ENCODE data around the gene DELE1. TPM values are rescaled to one million over a fixed set of nuclear protein-coding genes. Genes with fewer than 3 reads are reported as not detected.

The DELE1 gene
- total and polyA plus RNA-seq, 2 donors (not counting 1 experiment from before 2014, with no cell fraction given) = 38.6 to 40.5 TPM

DNA sequence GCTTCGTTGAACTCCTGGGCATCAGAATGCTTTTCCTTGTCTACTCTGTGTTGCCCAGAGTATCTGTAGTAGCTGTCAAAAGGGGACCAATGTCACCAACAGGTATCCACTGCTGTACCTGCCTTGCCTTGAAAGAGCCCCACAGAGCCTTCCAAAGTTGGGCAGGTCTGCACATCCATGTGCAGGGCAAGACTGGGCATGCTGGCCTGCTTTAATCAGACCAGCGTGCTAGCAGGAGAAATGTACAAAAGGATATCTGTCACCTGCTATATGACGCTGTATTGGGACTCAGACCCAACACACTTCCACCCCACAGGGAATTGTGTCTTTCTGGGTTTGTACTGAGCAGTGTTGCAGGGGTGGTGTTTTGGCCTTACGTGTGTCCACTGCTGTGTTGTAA lies 11.9 kb downstream of the DELE1 start:
- H3K9me3 ChIP-seq (ENCODE audit: control insufficient read depth, insufficient read depth, low read depth, low read length) = no peaks in the 10 kb centered on the region
- H3K36me3 ChIP-seq (ENCODE audit: control insufficient read depth, insufficient read depth, low read length) = peaks cover 27% of the 10 kb centered on the region
- no peak overlapping the region for H3K9ac ChIP-seq (ENCODE audit: insufficient read depth, low read length)
- no peak overlapping the region for H3K4me3 ChIP-seq (replicated peaks in 1 of 4; ENCODE audit: control extremely low read depth in 1 of 4, insufficient read depth in 1 of 4, low read depth in 3 of 4, low read length in 4 of 4)
- H4K20me1 ChIP-seq (ENCODE audit: control insufficient read depth, extremely low read depth, insufficient read depth, low read length) = no peaks in the 10 kb centered on the region
- DNase-seq (ENCODE audit: low read depth in 2 of 2) = no peak
- H3K27me3 ChIP-seq (ENCODE audit: control insufficient read depth, insufficient read depth, low read length) = no peaks in the 10 kb centered on the region
- H3K4me2 ChIP-seq (ENCODE audit: extremely low read depth, insufficient read depth, low read length) = no peak overlapping the region
- H3K4me1 ChIP-seq (ENCODE audit: control insufficient read depth, extremely low read depth, insufficient read depth, low read length) = peaks cover 2% of the 10 kb centered on the region
- H3K27ac ChIP-seq (ENCODE audit: insufficient read depth, low read length) = no peak overlapping the region
- TF ChIP-seq EZH2 (IDR thresholded peaks at IDR 0.05; ENCODE audit: low read length, missing control alignments) = no peak
- TF ChIP-seq, protein P1, sequence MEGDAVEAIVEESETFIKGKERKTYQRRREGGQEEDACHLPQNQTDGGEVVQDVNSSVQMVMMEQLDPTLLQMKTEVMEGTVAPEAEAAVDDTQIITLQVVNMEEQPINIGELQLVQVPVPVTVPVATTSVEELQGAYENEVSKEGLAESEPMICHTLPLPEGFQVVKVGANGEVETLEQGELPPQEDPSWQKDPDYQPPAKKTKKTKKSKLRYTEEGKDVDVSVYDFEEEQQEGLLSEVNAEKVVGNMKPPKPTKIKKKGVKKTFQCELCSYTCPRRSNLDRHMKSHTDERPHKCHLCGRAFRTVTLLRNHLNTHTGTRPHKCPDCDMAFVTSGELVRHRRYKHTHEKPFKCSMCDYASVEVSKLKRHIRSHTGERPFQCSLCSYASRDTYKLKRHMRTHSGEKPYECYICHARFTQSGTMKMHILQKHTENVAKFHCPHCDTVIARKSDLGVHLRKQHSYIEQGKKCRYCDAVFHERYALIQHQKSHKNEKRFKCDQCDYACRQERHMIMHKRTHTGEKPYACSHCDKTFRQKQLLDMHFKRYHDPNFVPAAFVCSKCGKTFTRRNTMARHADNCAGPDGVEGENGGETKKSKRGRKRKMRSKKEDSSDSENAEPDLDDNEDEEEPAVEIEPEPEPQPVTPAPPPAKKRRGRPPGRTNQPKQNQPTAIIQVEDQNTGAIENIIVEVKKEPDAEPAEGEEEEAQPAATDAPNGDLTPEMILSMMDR (conservative IDR thresholded peaks at IDR 0.05 in 1 of 2, IDR thresholded peaks at IDR 0.05 in 1 of 2; ENCODE audit: low read depth in 1 of 2, low read length in 2 of 2) = no peak
- no peak overlapping the region for H2AFZ ChIP-seq (ENCODE audit: low read length)
- no peaks in the 10 kb centered on the region for H3K79me2 ChIP-seq (ENCODE audit: control insufficient read depth, insufficient read depth, low read length)

DNA sequence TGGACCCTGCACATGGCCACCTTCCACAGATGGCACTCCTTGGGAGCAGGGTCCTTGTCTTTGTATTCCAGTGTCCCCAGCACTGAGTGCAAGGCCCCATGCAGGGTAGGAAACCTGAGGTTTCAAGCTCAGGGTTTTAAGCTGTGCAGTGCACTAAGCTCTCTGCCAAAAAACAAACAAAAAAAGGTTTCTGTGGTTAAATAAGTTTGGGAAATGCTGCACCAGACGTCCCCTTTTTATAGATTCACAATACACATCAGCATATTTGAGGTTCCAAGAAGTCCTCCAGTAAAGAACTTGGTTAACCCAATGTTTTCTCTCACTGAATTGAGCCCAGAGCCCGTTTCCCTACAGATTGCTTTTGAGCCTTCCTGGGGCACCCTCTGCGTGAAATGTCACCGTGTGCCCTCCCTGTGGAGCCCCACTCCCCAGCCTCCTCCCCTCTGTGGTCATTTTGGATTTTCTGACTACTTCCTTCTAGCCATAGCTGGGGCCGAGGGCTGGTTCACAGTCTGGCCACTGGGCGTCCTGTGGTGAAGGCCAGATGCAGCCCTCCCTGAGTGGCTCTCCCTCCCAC lies 17.1 kb downstream of the DELE1 start:
- no peak overlapping the region for H3K27ac ChIP-seq (ENCODE audit: insufficient read depth, low read length)
- no peak for TF ChIP-seq EZH2 (IDR thresholded peaks at IDR 0.05; ENCODE audit: low read length, missing control alignments)
- TF ChIP-seq, protein P1 (conservative IDR thresholded peaks at IDR 0.05 in 1 of 2, IDR thresholded peaks at IDR 0.05 in 1 of 2; ENCODE audit: low read depth in 1 of 2, low read length in 2 of 2) = peak; percentile 16 to 30
- DNase-seq (ENCODE audit: low read depth in 2 of 2) = peak; percentile 36 to 67

DNA sequence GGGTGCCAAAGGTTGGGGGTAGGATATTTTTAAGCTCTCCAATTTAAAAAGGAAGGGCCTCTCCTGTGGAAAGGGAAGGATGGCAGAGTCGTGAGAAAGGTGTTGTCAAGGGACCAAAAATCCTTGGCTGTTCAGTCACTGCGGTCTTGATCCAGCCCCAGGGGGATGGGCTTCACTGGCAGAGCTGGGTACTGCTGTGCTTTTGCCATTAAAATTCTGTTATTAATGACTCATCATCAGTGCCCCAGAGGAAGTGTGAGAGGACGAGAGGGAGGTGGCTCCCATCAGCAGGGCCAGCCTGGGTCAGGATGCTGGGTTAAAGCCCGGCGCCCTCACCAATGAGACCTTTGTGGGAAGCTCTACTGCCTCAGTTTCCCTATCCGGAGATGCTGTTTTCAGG lies 17.6 kb downstream of the DELE1 start:
- Histone ChIP-seq H3K27ac (ENCODE audit: insufficient read depth, low read length) (no peak overlapping the region), H3K4me2 (ENCODE audit: extremely low read depth, insufficient read depth, low read length) (no peak overlapping the region), H3K36me3 (ENCODE audit: control insufficient read depth, insufficient read depth, low read length) (peaks cover 9% of the 10 kb centered on the region), H2AFZ (ENCODE audit: low read length) (no peak overlapping the region), H3K79me2 (ENCODE audit: control insufficient read depth, insufficient read depth, low read length) (no peaks in the 10 kb centered on the region), H3K27me3 (ENCODE audit: control insufficient read depth, insufficient read depth, low read length) (no peaks in the 10 kb centered on the region), H3K4me1 (ENCODE audit: control insufficient read depth, extremely low read depth, insufficient read depth, low read length) (peaks cover 7% of the 10 kb centered on the region), H3K9ac (ENCODE audit: insufficient read depth, low read length) (no peak overlapping the region), H3K9me3 (ENCODE audit: control insufficient read depth, insufficient read depth, low read depth, low read length) (no peaks in the 10 kb centered on the region), H4K20me1 (ENCODE audit: control insufficient read depth, extremely low read depth, insufficient read depth, low read length) (no peaks in the 10 kb centered on the region), H3K4me3 (replicated peaks in 1 of 4; ENCODE audit: control extremely low read depth in 1 of 4, insufficient read depth in 1 of 4, low read depth in 3 of 4, low read length in 4 of 4) (no peak overlapping the region)
- TF ChIP-seq EZH2 (IDR thresholded peaks at IDR 0.05; ENCODE audit: low read length, missing control alignments) = no peak
- TF ChIP-seq, protein P1 (conservative IDR thresholded peaks at IDR 0.05 in 1 of 2, IDR thresholded peaks at IDR 0.05 in 1 of 2; ENCODE audit: low read depth in 1 of 2, low read length in 2 of 2) = no peak
- DNase-seq (ENCODE audit: low read depth in 2 of 2) = peak; percentile 12 to 30

More for the DNA sequence above, 17.1 kb downstream of the DELE1 start:
- no peak overlapping the region for H3K4me3 ChIP-seq (replicated peaks in 1 of 4; ENCODE audit: control extremely low read depth in 1 of 4, insufficient read depth in 1 of 4, low read depth in 3 of 4, low read length in 4 of 4)
- H3K27me3 ChIP-seq (ENCODE audit: control insufficient read depth, insufficient read depth, low read length) = no peaks in the 10 kb centered on the region
- H3K9ac ChIP-seq (ENCODE audit: insufficient read depth, low read length) = no peak overlapping the region
- H3K79me2 ChIP-seq (ENCODE audit: control insufficient read depth, insufficient read depth, low read length) = no peaks in the 10 kb centered on the region
- no peaks in the 10 kb centered on the region for H4K20me1 ChIP-seq (ENCODE audit: control insufficient read depth, extremely low read depth, insufficient read depth, low read length)
- peaks cover 10% of the 10 kb centered on the region for H3K36me3 ChIP-seq (ENCODE audit: control insufficient read depth, insufficient read depth, low read length)
- H2AFZ ChIP-seq (ENCODE audit: low read length) = no peak overlapping the region
- H3K4me2 ChIP-seq (ENCODE audit: extremely low read depth, insufficient read depth, low read length) = no peak overlapping the region
- no peaks in the 10 kb centered on the region for H3K9me3 ChIP-seq (ENCODE audit: control insufficient read depth, insufficient read depth, low read depth, low read length)
- peaks cover 7% of the 10 kb centered on the region for H3K4me1 ChIP-seq (ENCODE audit: control insufficient read depth, extremely low read depth, insufficient read depth, low read length)

Data from fibroblast of lung (primary cell).